Naive thymus-derived CD4-positive, alpha-beta T cell (primary cell): ENCODE data around the gene REELD1. TPM values are rescaled to one million over a fixed set of nuclear protein-coding genes. Genes with fewer than 3 reads are reported as not detected.

ENCODE experiments used
- ATAC-seq: fragments of 150-1000 bp; cut with Tn5 transposase; 2 replicates; pipeline ENCODE4 v1.10.0; 2021; ENCODE audit warnings: mild to moderate bottlenecking, moderate library complexity
- CTCF ChIA-PET: fragments of 350-600 bp; sonication (Branson Sonifier 250); formaldehyde crosslinking; loops from one replicate; lab custom pipeline; 2021; ENCODE audit warnings: antibody characterized with exemption; lab: Charles Lee
- POLR2A ChIA-PET: fragments of 350-600 bp; sonication (Branson Sonifier 250); formaldehyde crosslinking; loops from one replicate; lab custom pipeline; 2021; ENCODE audit warnings: antibody characterized with exemption, inconsistent platforms; lab: Charles Lee
- DNase-seq, 9 donors: peaks; one replicate each; pipeline versions ENCODE4 v3.0.0 to v3.0.0-alpha.2; 2020 to 2022; ENCODE audit warnings: mixed read lengths in 1 of 9
- H3K27ac ChIP-seq: one replicate; pipeline ENCODE4 v1.7.0; 2013; ENCODE audit warnings: mild to moderate bottlenecking, low read depth, low read length, moderate library complexity
- H3K27me3 ChIP-seq, 2 donors: one replicate each; pipeline ENCODE4 v1.7.0; 2013; ENCODE audit warnings: low read length in 2 of 2, mild to moderate bottlenecking in 2 of 2, moderate library complexity in 2 of 2; ENCODE audit not compliant: control insufficient read depth in 2 of 2, insufficient read depth in 2 of 2
- H3K36me3 ChIP-seq, 3 experiments: 1 replicate in 2 of 3; 2 replicates in 1 of 3; pipeline ENCODE4 v1.7.0; 2013; ENCODE audit warnings: low read length in 3 of 3, mild to moderate bottlenecking in 3 of 3, moderate library complexity in 1 of 3; ENCODE audit not compliant: insufficient read depth in 3 of 3, control insufficient read depth in 2 of 3
- H3K4me1 ChIP-seq, 2 donors: one replicate each; pipeline ENCODE4 v1.7.0; 2013; ENCODE audit warnings: low read length in 2 of 2, mild to moderate bottlenecking in 2 of 2, moderate library complexity in 1 of 2; ENCODE audit not compliant: control insufficient read depth in 2 of 2, insufficient read depth in 2 of 2
- H3K4me3 ChIP-seq: 2 replicates; pipeline ENCODE4 v1.7.0; 2013; ENCODE audit warnings: mild to moderate bottlenecking, low read length
- H3K9me3 ChIP-seq, 3 experiments: 1 replicate in 2 of 3; 2 replicates in 1 of 3; pipeline ENCODE4 v1.7.0; 2013; ENCODE audit warnings: low read length in 3 of 3; ENCODE audit not compliant: control insufficient read depth in 2 of 3
- H3K27ac Mint-ChIP-seq, 9 donors: one replicate each; pipeline ENCODE4 v1.8.0; 2020 to 2022; ENCODE audit warnings: mixed read lengths in 9 of 9, mild to moderate bottlenecking in 8 of 9, moderate library complexity in 5 of 9, inconsistent platforms in 2 of 9
- H3K27me3 Mint-ChIP-seq, 5 donors: one replicate each; pipeline ENCODE4 v1.8.0; 2021 to 2022; ENCODE audit warnings: mixed read lengths in 5 of 5, mild to moderate bottlenecking in 1 of 5
- H3K36me3 Mint-ChIP-seq, 5 donors: one replicate each; pipeline ENCODE4 v1.8.0; 2020 to 2022; ENCODE audit warnings: mixed read lengths in 5 of 5, mild to moderate bottlenecking in 3 of 5, inconsistent platforms in 1 of 5
- H3K4me1 Mint-ChIP-seq, 7 donors: one replicate each; pipeline ENCODE4 v1.8.0; 2020 to 2022; ENCODE audit warnings: mixed read lengths in 7 of 7, mild to moderate bottlenecking in 3 of 7, inconsistent platforms in 1 of 7
- H3K4me3 Mint-ChIP-seq, 10 donors: one replicate each; pipeline ENCODE4 v1.8.0; 2020 to 2022; ENCODE audit warnings: mild to moderate bottlenecking in 10 of 10, mixed read lengths in 10 of 10, moderate library complexity in 6 of 10, inconsistent platforms in 2 of 10
- H3K9me3 Mint-ChIP-seq, 11 donors: one replicate each; pipeline ENCODE4 v1.8.0; 2020 to 2022; ENCODE audit warnings: mixed read lengths in 11 of 11, mild to moderate bottlenecking in 4 of 11, inconsistent platforms in 1 of 11, moderate library complexity in 1 of 11
- intact Hi-C, 2 donors: fragments of 100-400 bp; cut with micrococcal nuclease; formaldehyde crosslinking; loops; one replicate each; pipeline ENCODE4 v1.15.1; 2023
- polyA plus RNA-seq, 2 donors: library from polyadenylated mRNA; unstranded; fragments of 300-500 nt; fragmentation: Illumina TruSeq; gene quantifications; one replicate each; pipeline ENCODE4 v1.2.3, GENCODE V29; 2021
- total RNA-seq, 6 experiments: library from RNA in 5 of 6; stranded (reverse) in 5 of 6; gene quantifications; 1 replicate in 5 of 6; 2 replicates in 1 of 6; pipeline ENCODE4 v1.2.3 and lab custom pipeline; 2021 to 2026

Gene REELD1
- total and polyA plus RNA-seq, 7 experiments from 2014 or later: 0.23 to 1.7 (median 1.3) TPM; not detected in 2

- no peaks in the 10 kb centered on the region for H3K9me3 ChIP-seq
- intact Hi-C loops: loop anchor here (5.0 to 10.0 kb wide), 5 partner anchors 446 to 1874 kb away; partner anchors contain the start of genes TTC29 (in 2 of the 2), ABCE1 (in 1 of the 2), ANAPC10 (in 1 of the 2) and OTUD4 (in 1 of the 2)
- peaks cover 25 to 31% of the 10 kb centered on the region in 2 donors for H3K4me1 ChIP-seq
- Mint-ChIP-seq H3K9me3 (no peaks in the 10 kb centered on the region), H3K27ac (peak overlapping the region in 6 of 9 donors; percentile 22 to 80 (median 58)), H3K27me3 (no peaks in the 10 kb centered on the region), H3K4me1 (peaks cover 38 to 88% (median 74%) of the 10 kb centered on the region in 7 donors), H3K4me3 (peak overlapping the region in 9 of 10 donors; percentile 27 to 88 (median 61)), H3K36me3 (peaks cover 0 to 14% (median 0%) of the 10 kb centered on the region in 5 donors)
- H3K27me3 ChIP-seq: no peaks in the 10 kb centered on the region
- ChIA-PET CTCF (no interaction called here), POLR2A (no interaction called here)
- H3K36me3 ChIP-seq: peaks cover 0 to 6% (median 0%) of the 10 kb centered on the region in 3 experiments
- DNase-seq (no peak), ATAC-seq (no peak)
- peak overlapping the region; percentile 20 for H3K27ac ChIP-seq
- H3K4me3 ChIP-seq: no peak overlapping the region
These were observed 36.2 kb upstream of the REELD1 start for GRCh38 chr4:146178126-146178525.

- no peaks in the 10 kb centered on the region for H3K9me3 ChIP-seq
- no peaks in the 10 kb centered on the region for H3K27me3 ChIP-seq
- H3K36me3 ChIP-seq: peaks cover 0 to 13% (median 0%) of the 10 kb centered on the region in 3 experiments
- ATAC-seq (no peak), DNase-seq (no peak)
- ChIA-PET POLR2A (no interaction called here), CTCF (interaction anchor here (0.6 kb wide), 1 partner anchor 93 kb away, joined by 3 read pairs; no protein-coding TSS in a partner anchor)
- peaks cover 21 to 28% of the 10 kb centered on the region in 2 donors for H3K4me1 ChIP-seq
- H3K4me3 Mint-ChIP-seq: peak overlapping the region in 6 of 10 donors; percentile 21 to 88 (median 44)
- H3K9me3 Mint-ChIP-seq: no peaks in the 10 kb centered on the region
- peaks cover 0 to 22% (median 0%) of the 10 kb centered on the region in 5 donors for H3K36me3 Mint-ChIP-seq
- H3K4me1 Mint-ChIP-seq: peaks cover 36 to 80% (median 66%) of the 10 kb centered on the region in 7 donors
- peak overlapping the region in 3 of 9 donors; percentile 2 to 73 (median 55) for H3K27ac Mint-ChIP-seq
- no peak overlapping the region for H3K27ac ChIP-seq
- intact Hi-C loops: loop anchor here (5.0 to 10.0 kb wide), 5 partner anchors 448 to 1872 kb away; partner anchors contain the start of genes TTC29 (in 2 of the 2), ABCE1 (in 1 of the 2), ANAPC10 (in 1 of the 2) and OTUD4 (in 1 of the 2)
- H3K4me3 ChIP-seq: no peak overlapping the region
- no peaks in the 10 kb centered on the region for H3K27me3 Mint-ChIP-seq
These were observed 34.5 kb upstream of the REELD1 start for GRCh38 chr4:146179784-146180370.

- Histone ChIP-seq H3K4me3 (no peak overlapping the region), H3K4me1 (peaks cover 11 to 12% of the 10 kb centered on the region in 2 donors), H3K9me3 (no peaks in the 10 kb centered on the region), H3K27ac (no peak overlapping the region), H3K27me3 (no peaks in the 10 kb centered on the region), H3K36me3 (peaks cover 0 to 16% (median 7%) of the 10 kb centered on the region in 3 experiments)
- H3K27ac Mint-ChIP-seq: peak overlapping the region in 3 of 9 donors; percentile 14 to 65 (median 49)
- peaks cover 0 to 38% (median 11%) of the 10 kb centered on the region in 5 donors for H3K36me3 Mint-ChIP-seq
- ATAC-seq (no peak), DNase-seq (no peak)
- H3K9me3 Mint-ChIP-seq: no peaks in the 10 kb centered on the region
- ChIA-PET POLR2A (no interaction called here), CTCF (no interaction called here)
- peaks cover 28 to 63% (median 50%) of the 10 kb centered on the region in 7 donors for H3K4me1 Mint-ChIP-seq
- intact Hi-C loops: no loop called here
- peak overlapping the region in 2 of 10 donors; percentile 15 for H3K4me3 Mint-ChIP-seq
- H3K27me3 Mint-ChIP-seq: no peaks in the 10 kb centered on the region
These were observed 31.9 kb upstream of the REELD1 start for GRCh38 chr4:146182443-146182842.

GRCh38 chr4:146183209-146183608, 31.1 kb upstream of the REELD1 start:
- no peak overlapping the region for H3K27ac Mint-ChIP-seq
- ATAC-seq (no peak), DNase-seq (no peak)
- H3K36me3 Mint-ChIP-seq: peaks cover 2 to 42% (median 12%) of the 10 kb centered on the region in 5 donors
- Histone ChIP-seq H3K27ac (no peak overlapping the region), H3K36me3 (peaks cover 0 to 24% (median 8%) of the 10 kb centered on the region in 3 experiments), H3K4me1 (peaks cover 5% of the 10 kb centered on the region in 2 donors), H3K9me3 (no peaks in the 10 kb centered on the region), H3K4me3 (no peak overlapping the region), H3K27me3 (no peaks in the 10 kb centered on the region)
- POLR2A ChIA-PET: no interaction called here
- CTCF ChIA-PET: no interaction called here
- no peaks in the 10 kb centered on the region for H3K27me3 Mint-ChIP-seq
- H3K9me3 Mint-ChIP-seq: no peaks in the 10 kb centered on the region
- peaks cover 22 to 55% (median 43%) of the 10 kb centered on the region in 7 donors for H3K4me1 Mint-ChIP-seq
- intact Hi-C loops: no loop called here
- H3K4me3 Mint-ChIP-seq: no peak overlapping the region

- intact Hi-C loops: no loop called here
- Histone ChIP-seq H3K9me3 (no peaks in the 10 kb centered on the region), H3K4me1 (no peaks in the 10 kb centered on the region), H3K27ac (no peak overlapping the region), H3K27me3 (no peaks in the 10 kb centered on the region), H3K4me3 (no peak overlapping the region), H3K36me3 (peaks cover 0 to 42% (median 17%) of the 10 kb centered on the region in 3 experiments)
- POLR2A ChIA-PET: no interaction called here
- peak overlapping the region in 4 of 9 donors; percentile 18 to 59 (median 23) for H3K27ac Mint-ChIP-seq
- H3K4me1 Mint-ChIP-seq: peaks cover 4 to 27% (median 16%) of the 10 kb centered on the region in 7 donors
- CTCF ChIA-PET: no interaction called here
- H3K36me3 Mint-ChIP-seq: peaks cover 5 to 55% (median 17%) of the 10 kb centered on the region in 5 donors
- DNase-seq (no peak), ATAC-seq (no peak)
- H3K9me3 Mint-ChIP-seq: no peaks in the 10 kb centered on the region
- no peak overlapping the region for H3K4me3 Mint-ChIP-seq
- no peaks in the 10 kb centered on the region for H3K27me3 Mint-ChIP-seq
These were observed 28.3 kb upstream of the REELD1 start for GRCh38 chr4:146186041-146186440.

GRCh38 chr4:146186596-146186995, 27.7 kb upstream of the REELD1 start:
- DNase-seq: no peak
- no peak overlapping the region for H3K27ac ChIP-seq
- Mint-ChIP-seq H3K4me3 (no peak overlapping the region), H3K4me1 (peaks cover 2 to 21% (median 12%) of the 10 kb centered on the region in 7 donors), H3K9me3 (no peaks in the 10 kb centered on the region), H3K27ac (peak overlapping the region in 2 of 9 donors; percentile 34 to 48), H3K27me3 (no peaks in the 10 kb centered on the region), H3K36me3 (peaks cover 8 to 61% (median 23%) of the 10 kb centered on the region in 5 donors)
- ChIA-PET CTCF (no interaction called here), POLR2A (no interaction called here)
- H3K27me3 ChIP-seq: no peaks in the 10 kb centered on the region
- H3K4me3 ChIP-seq: no peak overlapping the region
- H3K4me1 ChIP-seq: no peaks in the 10 kb centered on the region
- H3K36me3 ChIP-seq: peaks cover 0 to 46% (median 17%) of the 10 kb centered on the region in 3 experiments
- ATAC-seq: no peak
- no peaks in the 10 kb centered on the region for H3K9me3 ChIP-seq
- intact Hi-C loops: no loop called here
